Mesenchymal stem cell (in vitro differentiated cells and primary cell): ENCODE measurements around the gene ADAMTS8.
"Not testable (repeated sequence)": the region's sequence is repeated elsewhere in the genome, so short reads cannot be mapped to it uniquely, and the experiment has no call there.

Source experiments
- DNase-seq: peaks from one replicate; pipeline ENCODE4 v3.0.0-alpha.2; 2013
- H2AFZ ChIP-seq: one replicate; pipeline ENCODE4 v1.6.1; 2013; ENCODE audit warnings: low read depth, mild to moderate bottlenecking, control low read depth, inconsistent platforms, low read length, moderate library complexity
- H2AK5ac ChIP-seq: 2 replicates; pipeline ENCODE4 v1.6.1; 2013; ENCODE audit warnings: low read length, moderate library complexity, mild to moderate bottlenecking, inconsistent platforms; ENCODE audit not compliant: severe bottlenecking
- H2BK120ac ChIP-seq: one replicate; pipeline ENCODE4 v1.6.1; 2013; ENCODE audit warnings: low read depth, mild to moderate bottlenecking, inconsistent platforms, low read length, moderate library complexity
- H2BK12ac ChIP-seq, 2 experiments: one replicate each; pipeline ENCODE4 v1.6.1; 2013; ENCODE audit warnings: inconsistent platforms in 2 of 2, low read length in 2 of 2, mild to moderate bottlenecking in 2 of 2, moderate library complexity in 2 of 2, control low read depth in 1 of 2
- H2BK15ac ChIP-seq: one replicate; pipeline ENCODE4 v1.6.1; 2013; ENCODE audit warnings: mild to moderate bottlenecking, low read depth, inconsistent platforms; ENCODE audit not compliant: poor library complexity, severe bottlenecking
- H2BK5ac ChIP-seq: 2 replicates; pipeline ENCODE4 v1.6.1; 2013; ENCODE audit warnings: low read depth, mild to moderate bottlenecking, low read length, control low read depth, inconsistent platforms; ENCODE audit not compliant: poor library complexity, severe bottlenecking
- H3K14ac ChIP-seq, 2 experiments: one replicate each; pipeline ENCODE4 v1.6.1; 2013; ENCODE audit warnings: inconsistent platforms in 2 of 2, low read length in 2 of 2, control low read depth in 1 of 2, mild to moderate bottlenecking in 1 of 2, moderate library complexity in 1 of 2
- H3K18ac ChIP-seq, 2 experiments: one replicate each; pipeline ENCODE4 v1.6.1; 2013; ENCODE audit warnings: inconsistent platforms in 2 of 2, low read length in 2 of 2, control low read depth in 1 of 2, low read depth in 1 of 2, mild to moderate bottlenecking in 1 of 2
- H3K23ac ChIP-seq, 2 experiments: one replicate each; pipeline ENCODE4 v1.6.1; 2013; ENCODE audit warnings: inconsistent platforms in 2 of 2, low read length in 2 of 2, mild to moderate bottlenecking in 2 of 2, moderate library complexity in 2 of 2, control low read depth in 1 of 2
- H3K27ac ChIP-seq: 2 replicates; pipeline ENCODE4 v1.5.1; 2013; ENCODE audit warnings: mild to moderate bottlenecking, moderate library complexity, low read length, control low read depth, inconsistent platforms; ENCODE audit not compliant: poor library complexity, severe bottlenecking
- H3K27me3 ChIP-seq, 2 experiments: 2 replicates each; pipeline versions ENCODE4 v1.6.1 to v1.7.0; 2013; ENCODE audit warnings: low read length in 2 of 2, mild to moderate bottlenecking in 2 of 2, moderate library complexity in 2 of 2, control low read depth in 1 of 2, inconsistent platforms in 1 of 2; ENCODE audit not compliant: control insufficient read depth in 1 of 2, insufficient read depth in 1 of 2
- H3K36me3 ChIP-seq, 2 experiments: 2 replicates each; pipeline versions ENCODE4 v1.6.1 to v1.7.0; 2013; ENCODE audit warnings: low read length in 2 of 2, control low read depth in 1 of 2, inconsistent platforms in 1 of 2, low read depth in 1 of 2, mild to moderate bottlenecking in 1 of 2; ENCODE audit not compliant: insufficient read depth in 2 of 2, control insufficient read depth in 1 of 2
- H3K4ac ChIP-seq, 2 experiments: one replicate each; pipeline ENCODE4 v1.6.1; 2013; ENCODE audit warnings: inconsistent platforms in 2 of 2, low read length in 2 of 2, mild to moderate bottlenecking in 2 of 2, moderate library complexity in 2 of 2, control low read depth in 1 of 2, low read depth in 1 of 2
- H3K4me1 ChIP-seq: 2 replicates; pipeline ENCODE4 v1.6.1; 2013; ENCODE audit warnings: low read depth, low read length, control low read depth; ENCODE audit not compliant: control insufficient read depth, insufficient read depth
- H3K4me2 ChIP-seq: 2 replicates; pipeline ENCODE4 v1.6.1; 2013; ENCODE audit warnings: low read length, mild to moderate bottlenecking, inconsistent platforms; ENCODE audit not compliant: poor library complexity, severe bottlenecking
- H3K4me3 ChIP-seq, 2 experiments: 2 replicates each; pipeline versions ENCODE4 v1.5.1 to v1.7.0; 2013; ENCODE audit warnings: low read length in 2 of 2, mild to moderate bottlenecking in 2 of 2, control low read depth in 1 of 2, low read depth in 1 of 2; ENCODE audit not compliant: insufficient read depth in 1 of 2
- H3K79me1 ChIP-seq: replicated peaks from 2 replicates; pipeline ENCODE4 v1.6.1; 2013; ENCODE audit warnings: mild to moderate bottlenecking, control low read depth, low read length, inconsistent platforms; ENCODE audit not compliant: poor library complexity, severe bottlenecking
- H3K9ac ChIP-seq: 2 replicates; pipeline ENCODE4 v1.7.0; 2013; ENCODE audit warnings: mild to moderate bottlenecking, low read length, moderate library complexity
- H3K9me3 ChIP-seq: 2 replicates; pipeline ENCODE4 v1.7.0; 2013; ENCODE audit warnings: mild to moderate bottlenecking, low read length; ENCODE audit not compliant: control insufficient read depth
- H4K8ac ChIP-seq: one replicate; pipeline ENCODE4 v1.6.1; 2013; ENCODE audit warnings: inconsistent platforms, mild to moderate bottlenecking, low read length, moderate library complexity
- H4K91ac ChIP-seq: one replicate; pipeline ENCODE4 v1.6.1; 2013; ENCODE audit warnings: mild to moderate bottlenecking, low read length, inconsistent platforms
- WGBS: methylation state at CpG from one replicate; pipeline ENCODE4 v1.1.7; 2013; ENCODE audit warnings: mixed read lengths; 5-methylcytosine and 5-hydroxymethylcytosine counted together

The ADAMTS8 gene

GRCh38 chr11:130439876-130440275 lies 11.5 kb upstream of the ADAMTS8 start:
- no peaks in the 10 kb centered on the region for H3K9me3 ChIP-seq
- H3K36me3 ChIP-seq, result no peaks in the 10 kb centered on the region
- no peak overlapping the region for H3K9ac ChIP-seq
- H4K8ac ChIP-seq, result no peak overlapping the region
- H3K4me3 ChIP-seq, result no peak overlapping the region
- H3K18ac ChIP-seq, result no peak overlapping the region
- no peak overlapping the region for H2BK12ac ChIP-seq
- no peak overlapping the region for H2BK120ac ChIP-seq
- H3K23ac ChIP-seq, result no peak overlapping the region
- no peak overlapping the region for H3K14ac ChIP-seq
- no peak overlapping the region for H2AK5ac ChIP-seq
- no peak for DNase-seq
- no peak overlapping the region for H4K91ac ChIP-seq
- H2BK5ac ChIP-seq, result no peak overlapping the region
- H3K4me1 ChIP-seq, result peaks cover 1% of the 10 kb centered on the region
- H3K4ac ChIP-seq, result no peak overlapping the region
- no peak overlapping the region for H3K4me2 ChIP-seq
- H3K79me1 ChIP-seq, result no peaks in the 10 kb centered on the region
- no peak overlapping the region for H3K27ac ChIP-seq
- no peak overlapping the region for H2BK15ac ChIP-seq
- no peak overlapping the region for H2AFZ ChIP-seq
- H3K27me3 ChIP-seq, result peaks cover 0 to 12% of the 10 kb centered on the region in 2 experiments
- WGBS, result 80% methylated on average over 6 of the region's 6 CpGs

DNA sequence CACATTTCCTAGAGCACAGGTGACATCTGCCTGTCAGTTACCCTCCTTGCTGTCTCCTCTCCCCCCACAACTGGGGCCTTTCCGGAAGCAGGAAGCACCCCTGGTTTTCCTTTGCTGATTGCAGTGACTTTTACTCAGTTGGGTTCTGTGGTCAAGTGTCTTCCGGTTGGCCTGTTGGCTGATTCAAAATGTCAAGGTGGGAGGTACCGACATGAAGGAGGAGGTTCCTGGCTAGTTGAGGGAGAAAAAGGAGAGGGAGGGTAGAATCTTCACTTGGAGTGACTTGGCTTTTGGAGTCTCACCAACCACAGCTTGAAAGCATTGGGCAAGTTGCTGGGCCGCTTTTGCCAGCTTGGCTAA lies 10.7 kb upstream of the ADAMTS8 start:
- Histone ChIP-seq H3K27me3 (peaks cover 0 to 8% of the 10 kb centered on the region in 2 experiments), H3K27ac (no peak overlapping the region), H2BK15ac (no peak overlapping the region), H3K79me1 (no peaks in the 10 kb centered on the region), H3K4me1 (peaks cover 1% of the 10 kb centered on the region), H3K18ac (no peak overlapping the region), H2AFZ (no peak overlapping the region), H3K4ac (no peak overlapping the region), H2BK12ac (no peak overlapping the region), H4K8ac (no peak overlapping the region), H2AK5ac (no peak overlapping the region), H3K14ac (no peak overlapping the region), H3K4me3 (no peak overlapping the region), H2BK120ac (no peak overlapping the region), H2BK5ac (no peak overlapping the region), H3K9me3 (no peaks in the 10 kb centered on the region), H3K23ac (no peak overlapping the region), H3K36me3 (no peaks in the 10 kb centered on the region), H3K4me2 (no peak overlapping the region), H3K9ac (no peak overlapping the region), H4K91ac (no peak overlapping the region)
- 98% methylated on average over 4 of the region's 4 CpGs for WGBS
- no peak for DNase-seq

- WGBS, result 92% methylated on average over 10 of the region's 10 CpGs
Observed at GRCh38 chr11:130438401-130439159, 10.2 kb upstream of the ADAMTS8 start.

DNA sequence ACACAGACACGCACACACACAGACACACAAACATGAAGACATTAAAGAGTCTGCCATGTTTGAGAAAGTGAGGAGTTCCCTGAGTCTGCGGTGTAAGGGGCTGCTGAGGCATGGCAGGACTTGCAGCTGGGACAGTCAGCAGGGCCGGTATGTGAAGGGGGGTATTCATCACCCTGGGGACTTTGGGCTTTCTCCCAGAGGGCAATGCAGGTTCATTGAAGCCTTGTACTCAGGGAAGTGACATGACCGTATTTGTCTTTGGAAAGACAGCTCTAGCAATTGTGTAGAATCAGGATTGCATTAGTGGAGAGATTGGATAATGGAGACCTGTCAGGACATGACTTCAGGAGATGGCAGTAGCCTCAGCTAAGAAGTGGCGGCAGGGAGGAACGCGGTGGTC lies 9.4 kb upstream of the ADAMTS8 start:
- no peak for DNase-seq
- H3K4me2 ChIP-seq, result no peak overlapping the region
- no peak overlapping the region for H4K91ac ChIP-seq
- H3K79me1 ChIP-seq, result no peaks in the 10 kb centered on the region
- H3K9ac ChIP-seq, result no peak overlapping the region
- no peak overlapping the region for H2AFZ ChIP-seq
- H3K9me3 ChIP-seq, result no peaks in the 10 kb centered on the region
- H2BK12ac ChIP-seq, result no peak overlapping the region
- H2BK5ac ChIP-seq, result no peak overlapping the region
- H3K36me3 ChIP-seq, result no peaks in the 10 kb centered on the region
- H2AK5ac ChIP-seq, result no peak overlapping the region
- no peak overlapping the region for H3K4me3 ChIP-seq
- no peak overlapping the region for H3K4ac ChIP-seq
- no peak overlapping the region for H3K14ac ChIP-seq
- H4K8ac ChIP-seq, result no peak overlapping the region
- 94% methylated on average over 6 of the region's 7 CpGs for WGBS
- H3K27ac ChIP-seq, result no peak overlapping the region
- H3K18ac ChIP-seq, result no peak overlapping the region
- H2BK15ac ChIP-seq, result no peak overlapping the region
- no peak overlapping the region for H3K23ac ChIP-seq
- H2BK120ac ChIP-seq, result no peak overlapping the region
- H3K27me3 ChIP-seq, result peaks cover 0 to 4% of the 10 kb centered on the region in 2 experiments
- peaks cover 1% of the 10 kb centered on the region for H3K4me1 ChIP-seq

More at GRCh38 chr11:130438401-130439159, 10.2 kb upstream of the ADAMTS8 start:
- H2AK5ac ChIP-seq, H2BK5ac ChIP-seq, H3K4me3 ChIP-seq, H3K4me2 ChIP-seq, H2AFZ ChIP-seq, H3K79me1 ChIP-seq, H3K4ac ChIP-seq, H3K9me3 ChIP-seq, H2BK120ac ChIP-seq, H2BK15ac ChIP-seq, H4K8ac ChIP-seq, H3K18ac ChIP-seq, H3K36me3 ChIP-seq, H3K27ac ChIP-seq, H3K23ac ChIP-seq, H3K4me1 ChIP-seq, H3K27me3 ChIP-seq, H3K14ac ChIP-seq, H3K9ac ChIP-seq, H4K91ac ChIP-seq, DNase-seq, H2BK12ac ChIP-seq: not testable (repeated sequence)
